Amniotic epithelial cell (primary cell): ENCODE measurements around the gene RHO.
"Not testable (repeated sequence)": the region's sequence is repeated elsewhere in the genome, so short reads cannot be mapped to it uniquely, and the experiment has no call there.

Experiments used
- DNase-seq: peaks from one replicate; pipeline ENCODE4 v3.0.0-alpha.2; 2010; ENCODE audit warnings: low read depth

Gene RHO

GRCh38 chr3:129528589-129529100 is at the start of gene RHO:
Gene RHO (plus strand): TSS chr3:129528639. CDS start chr3:129528734, 95 bp downstream.
- no peak for DNase-seq

- DNase-seq = peak; percentile 83
These were observed 47.1 kb upstream of the RHO start for GRCh38 chr3:129481225-129481765.

- DNase-seq = no peak
These were observed 46.6 kb upstream of the RHO start for GRCh38 chr3:129481766-129482332.

- DNase-seq = no peak
These were observed 45.7 kb upstream of the RHO start for GRCh38 chr3:129482721-129483120.

- no peak for DNase-seq
These were observed 44.6 kb upstream of the RHO start for GRCh38 chr3:129483870-129484269.

- DNase-seq = not testable (repeated sequence)
These were observed 43.3 kb upstream of the RHO start for GRCh38 chr3:129485146-129485545.

- DNase-seq = peak; percentile 99
These were observed 42.4 kb upstream of the RHO start for GRCh38 chr3:129485721-129486663.

- DNase-seq = no peak
These were observed 41.8 kb upstream of the RHO start for GRCh38 chr3:129486664-129487035.

- DNase-seq = no peak
These were observed 41.1 kb upstream of the RHO start for GRCh38 chr3:129487183-129487867.

GRCh38 chr3:129487868-129488335 is 40.5 kb upstream of the RHO start:
- DNase-seq = not testable (repeated sequence)

GRCh38 chr3:129489258-129489657 is 39.2 kb upstream of the RHO start:
- DNase-seq = not testable (repeated sequence)

GRCh38 chr3:129490273-129490675 is 38.2 kb upstream of the RHO start:
- peak; percentile 93 for DNase-seq

GRCh38 chr3:129491077-129491476 is 37.4 kb upstream of the RHO start:
- DNase-seq = not testable (repeated sequence)

GRCh38 chr3:129491794-129492193 is 36.6 kb upstream of the RHO start:
- no peak for DNase-seq

GRCh38 chr3:129492691-129493090 is 35.7 kb upstream of the RHO start:
- no peak for DNase-seq

- DNase-seq = no peak
These were observed 35.2 kb upstream of the RHO start for GRCh38 chr3:129493206-129493605.

GRCh38 chr3:129494499-129494898 is 33.9 kb upstream of the RHO start:
- not testable (repeated sequence) for DNase-seq

- DNase-seq = peak; percentile 81
These were observed 33.3 kb upstream of the RHO start for GRCh38 chr3:129495006-129495639.

- DNase-seq = peak; percentile 65
These were observed 30.6 kb upstream of the RHO start for GRCh38 chr3:129497876-129498275.

- DNase-seq = not testable (repeated sequence)
These were observed 29.6 kb upstream of the RHO start for GRCh38 chr3:129498603-129499488.
